Stimulated activated CD8-positive, alpha-beta memory T cell treated with anti-CD3 and anti-CD28 coated beads, Interleukin-12 subunit alpha, Interleukin-12 subunit beta, amount 100 ng/mL, for 1 hour (primary cell): ENCODE measurements around the gene MED25.

Experiments used
- DNase-seq: peaks from one replicate; pipeline ENCODE4 v3.0.0-alpha.2; 2020; ENCODE audit warnings: low read depth

Gene MED25

DNA sequence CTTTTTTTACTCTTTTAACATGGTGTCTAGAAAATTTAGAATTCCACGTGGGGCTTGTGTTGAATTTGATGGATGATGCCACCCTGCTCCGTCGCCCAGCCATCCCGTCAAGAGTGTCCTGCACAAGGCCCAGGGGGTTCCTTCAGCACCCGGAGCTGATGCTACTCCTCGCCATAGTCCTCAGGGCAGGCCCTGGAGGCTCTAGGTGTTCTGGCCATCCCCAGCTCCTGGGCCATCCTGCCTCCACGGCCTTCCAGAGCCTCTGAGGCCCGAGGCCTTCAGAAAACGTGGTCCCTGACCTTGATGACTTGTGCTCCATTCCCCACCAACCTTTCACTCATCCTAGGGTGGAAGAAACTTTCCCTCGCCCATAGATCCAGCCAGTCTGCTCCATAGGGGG lies 55.7 kb downstream of the MED25 start:
- no peak for DNase-seq

DNA sequence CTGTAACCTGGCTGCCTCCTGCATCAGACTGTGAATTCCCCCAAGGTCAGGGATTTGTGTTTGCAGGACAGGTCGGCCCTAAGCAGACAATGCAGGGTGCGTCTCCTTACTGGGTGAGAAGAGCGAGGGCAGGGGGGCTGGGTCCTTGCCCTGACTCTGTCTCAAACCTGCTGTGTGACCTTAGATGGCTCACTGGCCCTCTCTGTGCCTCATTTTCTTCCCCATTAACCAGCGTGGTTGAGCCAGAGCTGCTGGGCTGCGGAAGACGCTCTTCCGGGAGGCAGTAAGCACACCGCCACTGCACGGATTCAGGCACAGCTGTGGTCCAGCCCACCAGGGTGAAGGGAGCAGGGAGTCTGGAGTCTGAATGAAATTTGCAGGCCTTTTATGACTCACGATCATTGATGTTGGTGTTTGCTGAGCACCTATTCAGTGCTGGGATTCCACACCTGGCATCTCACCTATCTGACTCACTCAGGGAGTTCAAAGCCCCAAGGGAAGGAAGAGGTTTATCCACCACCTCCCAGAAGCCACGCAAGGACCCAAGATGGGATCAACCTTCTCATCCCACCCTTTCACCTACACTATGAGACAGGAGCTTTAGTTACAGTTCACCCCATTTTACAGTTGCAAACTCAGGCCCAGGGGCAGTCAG lies 56.5 kb downstream of the MED25 start:
- no peak for DNase-seq

DNA sequence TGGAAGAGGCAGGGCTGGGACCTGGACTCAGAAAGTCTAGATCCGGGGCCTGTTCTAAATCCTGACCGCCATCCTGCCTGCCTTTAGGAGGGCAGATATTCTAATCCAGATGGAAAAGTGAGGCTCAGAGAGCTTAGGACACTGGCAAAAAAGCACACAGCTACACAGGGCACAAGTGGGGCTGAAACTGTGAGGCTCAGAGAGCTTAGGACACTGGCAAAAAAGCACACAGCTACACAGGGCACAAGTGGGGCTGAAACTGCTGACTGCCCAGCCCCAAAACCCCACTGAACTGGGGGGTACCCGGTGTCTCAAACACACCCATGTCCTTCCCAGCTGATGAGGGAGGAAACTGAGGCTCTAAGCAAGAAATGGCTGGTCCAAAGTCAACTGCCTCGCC lies 57.1 kb downstream of the MED25 start:
- DNase-seq, result no peak

DNA sequence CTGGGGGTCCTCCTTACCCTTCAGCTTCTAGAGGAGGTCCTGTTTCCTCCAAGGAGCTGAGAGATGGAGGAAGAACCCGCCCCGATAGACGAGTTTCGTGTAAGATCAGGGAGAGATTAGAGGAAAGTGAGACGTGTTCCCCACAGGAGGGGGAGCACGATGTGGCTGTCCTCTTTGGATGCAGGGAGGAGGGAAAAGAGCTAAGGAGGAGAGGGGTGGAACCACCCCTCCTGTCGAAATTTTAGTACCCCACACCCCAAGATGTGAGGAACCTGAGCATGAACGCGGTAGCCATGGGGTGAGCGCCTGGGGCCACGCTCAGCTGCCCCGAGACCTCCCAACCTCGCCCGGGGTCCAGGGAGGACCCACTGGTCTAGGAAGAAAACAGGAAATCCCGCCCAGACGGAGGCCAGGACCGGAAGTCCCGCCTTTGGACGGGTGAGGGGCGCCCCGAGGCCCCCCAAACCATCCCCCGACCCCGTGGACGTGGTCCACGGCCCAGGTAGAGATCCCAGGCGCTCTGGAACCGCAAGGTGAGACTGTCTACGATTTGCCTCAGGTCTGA lies 57.9 kb downstream of the MED25 start:
- peak; percentile 32 for DNase-seq

DNA sequence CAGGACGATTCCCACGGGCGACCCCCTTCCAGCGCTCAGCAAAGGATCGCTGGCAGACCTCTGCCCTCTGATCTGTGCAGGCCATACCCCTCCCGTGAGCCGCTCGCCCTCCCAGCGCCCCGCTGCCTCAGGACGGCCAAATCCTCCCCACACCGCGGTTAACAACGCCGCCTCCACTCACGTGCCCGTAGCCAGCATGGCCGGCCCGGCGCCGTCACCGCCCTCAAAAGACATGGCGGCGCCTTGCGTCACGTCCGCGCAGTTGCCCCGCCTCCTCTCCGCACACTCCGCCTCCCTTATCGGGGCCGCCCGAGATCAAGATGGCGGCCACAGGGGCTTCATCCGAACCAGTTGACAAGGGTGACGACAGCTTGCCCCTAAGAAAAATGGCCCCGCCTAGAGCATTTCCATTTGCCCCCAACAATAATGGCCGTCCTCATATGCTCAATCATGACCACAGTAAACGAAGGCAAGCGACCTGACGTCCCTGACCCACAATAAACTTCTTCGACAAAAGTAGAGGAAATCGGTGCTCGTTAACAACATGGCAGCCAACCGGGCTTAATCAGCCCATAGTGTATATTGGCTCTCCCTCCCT lies 58.4 kb downstream of the MED25 start:
- DNase-seq, result peak; percentile 94

DNA sequence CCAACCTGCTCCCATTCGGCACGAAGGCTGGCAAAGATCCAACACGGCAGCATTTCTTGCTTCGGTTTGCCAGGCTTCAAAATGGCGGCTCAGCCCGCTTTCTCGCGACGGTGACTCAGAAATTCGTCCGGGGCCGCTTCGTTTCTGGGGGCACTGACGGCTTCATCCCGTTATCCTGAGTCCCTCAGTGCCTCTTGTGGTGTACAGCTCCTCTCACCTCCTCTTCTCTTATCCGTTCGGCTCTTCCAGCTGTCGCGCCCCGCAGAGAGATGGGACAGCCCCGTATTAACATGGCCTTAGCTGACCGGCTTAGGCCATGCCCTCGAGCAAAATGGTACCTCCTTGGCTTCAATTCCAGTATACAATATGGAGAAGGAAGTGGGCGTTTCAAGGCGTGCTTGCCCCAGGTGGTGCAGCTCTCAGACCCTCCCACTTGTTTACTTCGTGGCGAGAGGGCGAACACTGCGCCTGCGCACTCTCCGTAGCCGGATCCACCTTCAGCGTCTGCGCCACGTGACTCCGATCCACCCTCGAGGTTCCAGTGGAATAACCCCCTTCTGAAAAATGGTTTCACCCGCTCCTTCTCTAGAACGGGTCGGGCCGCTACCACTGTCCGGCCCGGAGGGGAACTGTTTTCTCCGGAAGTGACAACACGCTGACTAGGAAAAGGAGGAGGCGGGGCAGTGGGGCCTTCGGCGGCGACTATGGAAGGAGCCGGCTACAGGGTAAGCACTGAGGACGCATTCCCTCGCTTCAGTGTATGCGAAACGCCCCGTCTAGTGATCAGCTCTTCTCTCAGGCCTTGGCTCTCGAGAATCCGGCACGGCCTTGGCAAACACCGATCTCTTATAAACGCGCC lies 59.2 kb downstream of the MED25 start, which contains the start of the genes AKT1S1 and TBC1D17:
Gene AKT1S1, minus strand, starts transcription at position 336 of the 859 bp plus-strand sequence. CDS start 4,060 bp downstream, outside the sequence.
Gene TBC1D17, plus strand, starts transcription at position 683 of the 859 bp plus-strand sequence. Its CDS starts 22 bp downstream, at position 705.
- peak; percentile 99 for DNase-seq

DNA sequence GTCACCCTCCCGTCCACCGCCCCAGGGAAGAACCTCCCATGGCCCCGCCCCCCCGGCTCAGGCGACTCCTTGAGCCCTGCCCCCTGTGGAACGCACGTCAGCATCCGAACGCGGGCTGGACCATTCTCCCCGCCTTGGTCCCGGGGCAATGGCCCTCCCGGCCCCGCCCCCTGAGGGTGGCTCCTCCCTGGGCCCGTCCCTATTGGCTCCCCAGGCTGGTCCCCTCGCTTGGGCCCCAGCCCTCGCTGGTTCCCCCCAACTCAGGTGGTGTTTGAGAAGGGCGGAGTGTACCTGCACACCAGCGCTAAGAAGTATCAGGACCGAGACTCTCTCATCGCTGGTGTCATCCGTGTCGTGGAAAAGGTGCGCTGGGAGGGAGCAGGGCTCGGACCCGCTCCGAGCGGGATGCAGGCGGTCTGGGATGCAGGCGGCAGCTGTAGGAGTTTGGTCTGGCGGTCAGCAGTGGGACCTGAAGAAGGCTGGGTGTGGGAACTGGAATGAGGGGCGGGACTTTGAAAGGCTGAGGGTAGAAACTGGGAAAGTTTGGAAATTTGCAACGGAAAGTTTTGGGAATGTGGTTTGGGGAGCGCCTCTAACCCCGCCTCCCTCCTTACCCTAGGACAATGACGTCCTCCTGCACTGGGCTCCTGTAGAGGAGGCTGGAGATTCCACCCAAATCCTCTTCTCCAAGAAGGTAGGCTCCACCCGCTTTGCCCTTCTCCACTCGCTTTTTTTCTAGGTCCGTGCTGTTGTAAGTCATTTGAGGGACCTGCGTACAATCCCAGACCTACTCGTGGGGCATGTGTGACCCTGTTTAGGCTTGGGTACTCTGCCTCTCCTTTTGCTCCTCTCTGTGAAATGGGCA lies 60.0 kb downstream of the MED25 start:
- peak; percentile 94 for DNase-seq

DNA sequence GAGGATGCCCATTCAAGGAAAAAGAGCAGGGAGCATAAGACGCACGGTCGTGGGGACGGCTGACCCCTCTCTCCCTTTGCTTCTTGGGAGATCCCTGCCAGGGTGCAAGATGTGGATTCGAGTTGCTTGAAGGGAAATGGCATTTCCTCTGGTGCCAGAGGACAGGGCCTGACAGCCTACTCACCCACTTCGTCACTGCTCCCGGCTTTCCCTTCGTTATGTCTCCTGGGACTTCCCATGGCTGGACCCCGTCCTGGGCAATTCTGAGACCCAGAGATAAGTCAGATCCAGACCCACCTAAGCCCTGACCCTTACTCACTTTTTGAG lies 60.6 kb downstream of the MED25 start:
- no peak for DNase-seq

DNA sequence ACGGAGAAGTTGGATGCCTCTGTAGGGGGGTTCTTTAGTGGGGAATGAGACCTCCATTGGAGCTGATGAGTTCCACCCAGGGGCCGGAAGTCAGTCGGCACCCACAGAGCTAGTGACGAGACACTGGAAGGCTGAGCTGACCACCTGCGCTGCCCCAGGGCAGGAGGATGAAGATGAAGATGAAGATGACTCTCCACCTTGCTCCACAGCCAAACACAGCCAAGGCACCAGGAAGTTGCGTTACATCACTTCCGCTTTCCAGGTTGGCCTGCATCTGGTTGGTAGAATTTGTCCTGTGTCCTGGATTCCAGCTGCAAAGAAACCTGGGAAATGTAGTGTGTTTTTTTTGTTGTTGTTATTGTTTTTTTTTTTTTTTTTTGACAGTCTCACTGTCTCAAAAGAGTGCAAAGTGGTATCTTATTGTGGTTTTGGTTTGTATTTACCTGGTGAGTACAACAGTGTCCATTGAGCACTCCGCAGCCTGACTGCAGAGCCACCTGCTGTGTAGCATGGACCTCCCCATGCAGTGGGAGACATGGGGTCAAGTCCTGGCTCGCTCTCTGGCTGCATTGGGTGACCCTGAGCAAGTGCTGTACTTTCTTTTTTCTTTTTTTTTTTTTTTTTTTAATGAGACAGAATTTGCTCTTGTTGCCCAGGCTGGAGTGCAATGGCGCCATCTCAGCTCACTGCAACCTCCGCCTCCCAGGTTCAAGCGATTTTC lies 61.3 kb downstream of the MED25 start:
- no peak for DNase-seq

DNA sequence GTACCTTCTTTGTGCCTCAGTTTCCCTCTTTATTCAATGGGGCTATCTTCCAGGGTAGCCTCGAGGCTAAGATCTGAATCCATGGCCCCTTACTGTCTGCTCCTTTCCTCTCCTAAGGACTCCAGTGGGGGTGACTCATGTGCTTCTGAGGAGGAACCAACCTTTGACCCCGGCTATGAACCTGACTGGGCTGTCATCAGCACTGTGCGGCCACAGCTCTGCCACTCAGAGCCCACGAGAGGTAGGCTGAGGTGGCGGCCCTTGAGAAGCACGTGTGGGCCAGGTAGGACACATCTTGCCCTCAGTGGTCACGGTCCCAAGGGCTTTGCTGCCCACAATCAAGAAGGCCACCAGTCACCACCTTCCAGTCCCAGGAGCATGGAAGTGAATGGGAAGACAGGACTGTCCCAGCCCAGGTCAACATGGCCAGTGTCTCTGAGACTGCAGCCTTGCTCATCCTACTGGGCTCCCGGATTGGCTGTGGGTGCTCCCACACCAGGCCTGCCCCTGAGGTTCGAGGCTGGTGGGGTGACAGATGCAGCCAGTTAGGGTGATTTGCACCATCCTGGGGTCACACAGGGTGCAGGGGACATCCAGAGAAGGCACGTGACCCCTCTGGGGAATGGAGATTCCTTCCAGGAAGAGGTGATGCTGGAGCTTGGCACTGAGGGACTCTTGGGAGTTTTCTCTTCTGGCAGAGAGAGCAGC lies 62.2 kb downstream of the MED25 start:
- DNase-seq, result no peak

DNA sequence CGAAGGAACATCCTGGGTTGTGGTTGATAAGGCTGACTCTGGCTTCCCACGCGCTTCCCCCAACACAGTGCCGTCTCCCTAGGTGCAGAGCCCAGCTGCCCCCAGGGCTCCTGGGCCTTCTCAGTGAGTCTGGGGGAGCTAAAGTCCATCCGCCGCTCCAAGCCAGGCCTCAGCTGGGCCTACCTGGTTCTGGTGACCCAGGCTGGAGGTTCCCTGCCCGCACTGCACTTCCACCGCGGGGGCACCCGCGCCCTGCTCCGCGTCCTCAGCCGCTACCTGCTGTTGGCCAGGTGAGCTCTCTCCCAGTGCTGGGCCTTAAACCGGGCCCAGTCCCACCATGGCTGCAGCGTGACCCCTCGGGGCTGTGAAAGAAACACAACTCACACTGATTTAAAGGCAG lies 63.1 kb downstream of the MED25 start:
- DNase-seq, result no peak

DNA sequence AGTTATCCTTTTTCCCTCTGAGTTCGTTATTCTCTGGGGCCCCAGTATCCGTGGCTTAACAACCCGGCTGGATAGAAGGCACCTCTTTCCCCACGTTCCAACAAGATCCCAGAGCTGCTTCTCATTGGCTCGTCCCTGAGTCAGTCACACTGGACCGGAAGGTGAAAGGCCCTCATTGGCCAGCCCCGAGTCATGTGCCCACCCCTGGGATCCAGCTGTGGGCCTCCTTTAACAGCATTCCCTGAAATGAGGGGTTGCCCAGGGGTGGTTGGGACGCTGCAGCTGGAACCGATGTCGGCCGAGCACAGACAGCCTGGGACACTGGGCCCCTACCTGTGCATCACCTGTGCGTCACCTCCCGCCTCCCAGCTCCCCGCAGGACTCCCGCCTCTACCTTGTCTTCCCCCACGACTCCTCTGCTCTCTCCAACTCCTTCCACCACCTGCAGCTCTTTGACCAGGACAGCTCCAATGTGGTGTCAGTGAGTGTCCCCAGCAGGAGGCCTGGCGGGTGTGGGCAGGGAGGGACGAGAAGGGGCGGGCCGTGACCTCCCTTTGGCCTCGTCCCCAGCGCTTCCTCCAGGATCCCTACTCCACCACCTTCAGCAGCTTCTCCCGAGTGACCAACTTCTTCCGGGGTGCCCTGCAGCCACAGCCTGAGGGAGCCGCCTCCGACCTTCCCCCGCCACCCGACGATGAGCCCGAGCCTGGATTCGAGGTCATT lies 63.7 kb downstream of the MED25 start:
- DNase-seq, result no peak

DNA sequence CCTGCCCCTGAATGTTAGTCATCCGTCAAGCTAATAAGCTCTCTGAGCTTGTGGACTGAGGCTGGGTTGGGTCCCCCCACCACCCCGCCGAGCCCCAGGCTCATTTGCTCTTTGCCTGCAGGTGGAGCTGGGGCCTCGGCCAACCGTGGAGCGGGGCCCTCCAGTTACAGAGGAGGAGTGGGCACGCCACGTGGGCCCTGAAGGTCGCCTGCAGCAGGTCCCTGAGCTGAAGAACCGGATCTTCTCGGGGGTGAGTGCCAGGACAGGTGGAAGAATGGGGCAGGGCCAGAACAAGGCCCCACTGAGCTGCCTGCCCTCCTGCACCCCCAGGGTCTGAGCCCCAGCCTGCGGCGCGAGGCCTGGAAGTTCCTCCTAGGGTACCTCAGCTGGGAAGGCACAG lies 64.6 kb downstream of the MED25 start:
- DNase-seq, result no peak

DNA sequence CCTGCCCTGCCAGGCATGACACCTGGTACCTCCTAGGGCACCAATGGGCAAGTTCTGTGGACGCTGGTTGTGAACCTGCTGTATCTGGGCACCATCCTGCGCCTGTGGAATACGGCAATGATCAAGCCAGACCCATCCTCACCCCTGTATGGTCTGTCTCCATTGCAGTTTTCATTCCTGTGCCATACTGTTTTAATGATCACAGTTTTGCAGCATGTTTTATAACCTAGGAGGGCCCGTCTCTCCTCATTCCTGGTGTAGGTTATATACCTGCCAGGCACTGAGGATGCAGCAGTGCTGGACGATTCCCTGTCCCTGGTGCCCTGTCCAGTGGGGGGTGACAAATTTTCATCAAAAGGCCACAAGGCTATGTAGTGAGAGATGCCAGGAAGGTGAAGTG lies 65.0 kb downstream of the MED25 start:
- no peak for DNase-seq

DNA sequence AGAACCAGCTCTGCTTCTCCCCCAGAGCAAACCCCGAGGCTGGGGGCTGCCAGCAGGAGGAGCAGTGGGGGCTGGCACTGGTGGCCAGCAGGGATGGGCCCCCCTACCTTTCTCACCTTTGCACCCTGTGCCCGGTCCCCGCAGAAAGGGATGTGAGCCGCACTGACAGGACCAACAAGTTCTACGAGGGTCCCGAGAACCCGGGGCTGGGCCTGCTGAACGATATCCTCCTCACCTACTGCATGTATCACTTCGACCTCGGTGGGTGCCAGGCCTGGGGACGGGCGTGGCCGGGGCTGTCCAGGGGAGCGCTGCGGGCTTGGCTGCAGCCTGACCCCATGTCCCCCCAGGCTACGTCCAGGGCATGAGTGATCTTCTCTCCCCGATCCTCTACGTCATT lies 66.0 kb downstream of the MED25 start:
- DNase-seq, result no peak

DNA sequence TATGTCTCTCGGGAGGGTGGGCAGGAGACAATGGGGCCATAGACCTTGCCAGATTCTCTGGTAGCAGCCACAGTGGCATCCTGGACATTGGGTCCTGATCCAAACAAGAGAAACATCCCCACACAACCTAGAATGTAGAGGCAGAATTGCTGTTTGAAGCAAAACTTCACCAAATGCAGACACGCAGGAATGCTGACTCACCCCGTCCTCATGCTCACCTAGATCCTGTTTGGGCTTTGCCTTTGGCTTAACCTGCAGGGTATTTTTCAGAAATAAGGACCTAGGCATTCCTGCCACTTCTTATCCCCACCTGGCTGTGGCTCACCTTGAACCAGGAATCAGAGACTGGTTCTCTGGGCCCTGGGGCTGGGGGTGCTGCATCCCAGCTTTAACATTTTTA lies 66.7 kb downstream of the MED25 start:
- DNase-seq, result no peak
